DOHH2 (cell line): ENCODE results near the gene MYO1D.

Experiments used
- H3F3A ChIP-seq: fragments of 200-600 bp; sonication (generic), shearing (Covaris generic); 2 replicates; pipeline ENCODE4 v1.6.0; 2016; ENCODE audit warnings: antibody characterized with exemption, mild to moderate bottlenecking; ENCODE audit not compliant: control insufficient read depth, insufficient read depth
- H3K27ac ChIP-seq: fragments of 200-600 bp; sonication (generic); 2 replicates; pipeline ENCODE4 v1.5.1; 2014; ENCODE audit warnings: low read depth, mild to moderate bottlenecking, low read length, moderate library complexity
- H3K27me3 ChIP-seq: fragments of 200-600 bp; sonication (generic); 2 replicates; pipeline ENCODE4 v1.6.1; 2014; ENCODE audit warnings: mild to moderate bottlenecking, low read length, mixed read lengths; ENCODE audit not compliant: control insufficient read depth
- H3K36me3 ChIP-seq: fragments of 200-600 bp; sonication (generic); 2 replicates; pipeline ENCODE4 v1.6.1; 2014; ENCODE audit warnings: mild to moderate bottlenecking, low read length, moderate library complexity, mixed read lengths; ENCODE audit not compliant: control insufficient read depth
- H3K4me1 ChIP-seq: fragments of 200-600 bp; sonication (generic); 2 replicates; pipeline ENCODE4 v1.6.1; 2014; ENCODE audit warnings: mild to moderate bottlenecking, low read length, mixed read lengths; ENCODE audit not compliant: control insufficient read depth
- H3K4me2 ChIP-seq: fragments of 200-600 bp; sonication (generic); 2 replicates; pipeline ENCODE4 v1.6.0; 2014; ENCODE audit warnings: mild to moderate bottlenecking, low read length, moderate library complexity
- H3K4me3 ChIP-seq: fragments of 200-600 bp; sonication (generic); 2 replicates; pipeline ENCODE4 v1.5.1; 2014; ENCODE audit warnings: mild to moderate bottlenecking, low read length, mixed read lengths
- H3K79me2 ChIP-seq: fragments of 200-600 bp; sonication (generic); 2 replicates; pipeline ENCODE4 v1.6.1; 2014; ENCODE audit warnings: mild to moderate bottlenecking, low read length, mixed read lengths; ENCODE audit not compliant: control insufficient read depth
- H3K9me2 ChIP-seq: fragments of 200-600 bp; sonication (generic); replicated peaks from 2 replicates; pipeline ENCODE4 v1.6.1; 2014; ENCODE audit warnings: mild to moderate bottlenecking, low read length, mixed read lengths; ENCODE audit not compliant: control insufficient read depth
- H3K9me3 ChIP-seq: fragments of 200-600 bp; sonication (generic); 2 replicates; pipeline ENCODE4 v1.6.1; 2014; ENCODE audit warnings: antibody characterized with exemption, low read length, mixed read lengths; ENCODE audit not compliant: control insufficient read depth, insufficient read depth
- H4K20me1 ChIP-seq: fragments of 200-600 bp; sonication (generic); 2 replicates; pipeline ENCODE4 v1.6.0; 2014; ENCODE audit warnings: low read depth, mild to moderate bottlenecking, antibody characterized with exemption, low read length, moderate library complexity; ENCODE audit not compliant: control insufficient read depth, insufficient read depth
- CTCF ChIP-seq: fragments of 200-600 bp; sonication (generic); IDR thresholded peaks from one replicate; pipeline ENCODE4 v1.5.1; 2014; ENCODE audit warnings: antibody characterized with exemption, mild to moderate bottlenecking, low read depth, low read length; ENCODE audit not compliant: poor library complexity, severe bottlenecking
- EZH2phosphoT487 ChIP-seq: fragments of 200-600 bp; sonication (generic); IDR thresholded peaks from 2 replicates; pipeline ENCODE4 v1.6.1; 2017; ENCODE audit warnings: borderline replicate concordance, mild to moderate bottlenecking, antibody characterized with exemption, low read length, moderate library complexity, mixed read lengths

The MYO1D gene

GRCh38 chr17:32673964-32674363 is 203.0 kb downstream of the MYO1D start:
- no peaks in the 10 kb centered on the region for H3K9me2 ChIP-seq
- no peaks in the 10 kb centered on the region for H3K4me1 ChIP-seq
- no peak overlapping the region for H3K4me2 ChIP-seq
- no peak overlapping the region for H3K27ac ChIP-seq
- no peak for TF ChIP-seq CTCF
- H3K9me3 ChIP-seq, result peaks cover 12% of the 10 kb centered on the region
- no peak overlapping the region for H3K4me3 ChIP-seq
- no peaks in the 10 kb centered on the region for H3K36me3 ChIP-seq
- no peaks in the 10 kb centered on the region for H3K79me2 ChIP-seq
- peaks cover 10% of the 10 kb centered on the region for H3K27me3 ChIP-seq
- H3F3A ChIP-seq, result no peaks in the 10 kb centered on the region
- no peaks in the 10 kb centered on the region for H4K20me1 ChIP-seq

GRCh38 chr17:32672711-32673110 is 204.2 kb downstream of the MYO1D start:
- TF ChIP-seq EZH2phosphoT487, result no peak
- TF ChIP-seq CTCF, result no peak
- Histone ChIP-seq H4K20me1 (no peaks in the 10 kb centered on the region), H3K4me1 (no peaks in the 10 kb centered on the region), H3K27me3 (peaks cover 10% of the 10 kb centered on the region), H3F3A (no peaks in the 10 kb centered on the region), H3K79me2 (no peaks in the 10 kb centered on the region), H3K27ac (no peak overlapping the region), H3K4me3 (no peak overlapping the region), H3K9me3 (peaks cover 12% of the 10 kb centered on the region), H3K9me2 (no peaks in the 10 kb centered on the region), H3K36me3 (no peaks in the 10 kb centered on the region), H3K4me2 (no peak overlapping the region)

- H3K79me2 ChIP-seq, result no peaks in the 10 kb centered on the region
- TF ChIP-seq CTCF, result no peak
- no peak for TF ChIP-seq EZH2phosphoT487
- H3K27me3 ChIP-seq, result peaks cover 10% of the 10 kb centered on the region
- H3K27ac ChIP-seq, result no peak overlapping the region
- no peaks in the 10 kb centered on the region for H3K9me2 ChIP-seq
- H3F3A ChIP-seq, result no peaks in the 10 kb centered on the region
- H3K4me2 ChIP-seq, result no peak overlapping the region
- H3K4me1 ChIP-seq, result no peaks in the 10 kb centered on the region
- H3K36me3 ChIP-seq, result no peaks in the 10 kb centered on the region
- no peaks in the 10 kb centered on the region for H4K20me1 ChIP-seq
- H3K9me3 ChIP-seq, result peaks cover 12% of the 10 kb centered on the region
- no peak overlapping the region for H3K4me3 ChIP-seq
These were observed 205.0 kb downstream of the MYO1D start for GRCh38 chr17:32671896-32672295.
